ENCODE results near the gene CPNE6. TPM values are rescaled to one million over a fixed set of nuclear protein-coding genes. Genes with fewer than 3 reads are reported as not detected.

CPNE6 gene
- total and polyA plus RNA-seq, 2 of the 13 experiments (the other 11 are each of a cell fraction or from before 2014, with no cell fraction given) = not detected

- TF ChIP-seq ZBTB49 (CRISPR knock-in tag; IDR thresholded peaks at IDR 0.05; ENCODE audit: borderline replicate concordance) (peak; percentile 70; the same call in 1 of the 2 replicates), NFAT5 (CRISPR knock-in tag; IDR thresholded peaks at IDR 0.05) (peak; percentile 90), KDM3A (CRISPR knock-in tag; IDR thresholded peaks at IDR 0.05; ENCODE audit: low read depth) (peak; percentile 87), PREB (CRISPR knock-in tag; IDR thresholded peaks at IDR 0.05) (no peak), ZSCAN21 (CRISPR knock-in tag; IDR thresholded peaks at IDR 0.05; ENCODE audit: borderline replicate concordance) (peak; percentile 91; the same call in 1 of the 2 replicates), KDM1A (CRISPR knock-in tag; IDR thresholded peaks at IDR 0.05) (peak; percentile 83; the same call in 1 of the 2 replicates), MAZ (IDR thresholded peaks at IDR 0.05; ENCODE audit: borderline replicate concordance, low read depth, low read length) (peak; percentile 83), MAZ (CRISPR knock-in tag; IDR thresholded peaks at IDR 0.05; ENCODE audit: low read depth) (peak; percentile 99), SIX4 (CRISPR knock-in tag; IDR thresholded peaks at IDR 0.05) (peak; percentile 82), ZNF740 (CRISPR knock-in tag; IDR thresholded peaks at IDR 0.05) (peak; percentile 87; the same call in 1 of the 2 replicates), ZNF205 (CRISPR knock-in tag; IDR thresholded peaks at IDR 0.05) (no peak; the same call in 1 of the 2 replicates), MXD4 (CRISPR knock-in tag; IDR thresholded peaks at IDR 0.05) (peak; percentile 99), SOX5 (CRISPR knock-in tag; IDR thresholded peaks at IDR 0.05; ENCODE audit: borderline replicate concordance) (peak; percentile 79), RFXANK (CRISPR knock-in tag; IDR thresholded peaks at IDR 0.05) (peak; percentile 95; the same call in 1 of the 2 replicates), AGO2 (optimal IDR thresholded peaks at IDR 0.05; ENCODE audit: low read depth, low read length) (peak; percentile 97), FUBP1 (CRISPR knock-in tag; IDR thresholded peaks at IDR 0.05; ENCODE audit: borderline replicate concordance) (peak; percentile 86; the same call in 1 of the 2 replicates), ZNF329 (CRISPR knock-in tag; IDR thresholded peaks at IDR 0.05; ENCODE audit: low read depth) (peak; percentile 26; the same call in 1 of the 2 replicates)
These were observed 43.4 kb downstream of the CPNE6 start, which contains the start of the genes DCAF11 and NRL (continued) for GRCh38 chr14:24114532-24115421.

All from HepG2 (cell line).